ENCODE measurements around the gene CCND1. TPM values are rescaled to one million over a fixed set of nuclear protein-coding genes. Genes with fewer than 3 reads are reported as not detected.

Gene CCND1
- total RNA-seq, 1 experiment from 2014 or later, result 868 TPM

DNA sequence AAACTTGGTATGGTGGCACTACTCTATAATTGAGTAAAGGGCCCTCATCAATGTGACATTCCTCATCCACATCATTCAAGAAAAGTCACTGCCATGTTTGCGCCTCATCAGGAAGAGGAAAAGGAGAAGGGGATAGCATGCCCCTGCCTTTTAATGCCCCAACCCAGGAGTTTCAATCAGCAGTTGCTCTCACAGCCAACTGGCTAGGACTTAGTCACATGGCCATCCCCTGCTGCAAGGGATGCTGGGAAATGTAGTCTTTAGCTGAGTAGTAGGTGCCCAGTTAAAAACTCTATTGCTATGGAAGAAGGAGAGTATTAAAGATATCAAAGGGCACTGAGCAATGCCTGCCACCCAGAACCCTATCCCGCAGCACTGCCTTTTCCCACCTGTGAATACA, 10.9 kb upstream of the CCND1 start:
- H3K4me3 ChIP-seq (ENCODE audit: low read length), result no peak overlapping the region
- no peak overlapping the region for H3K9ac ChIP-seq (ENCODE audit: low read length)
- no peaks in the 10 kb centered on the region for H4K20me1 ChIP-seq (ENCODE audit: low read length)
- BruUV-seq (replicated peaks), result no TSS peak
- ChIA-PET CTCF (no interaction called here), POLR2A (ENCODE audit: unreplicated experiment) (no interaction called here)
- H3K9me2 ChIP-seq (replicated peaks; ENCODE audit: low read length), result no peaks in the 10 kb centered on the region
- no peaks in the 10 kb centered on the region for H3K27me3 ChIP-seq (ENCODE audit: low read length)
- no peaks in the 10 kb centered on the region for H3K79me2 ChIP-seq (ENCODE audit: low read length)
- no peak overlapping the region for H2AFZ ChIP-seq (ENCODE audit: low read length)
- H3K4me2 ChIP-seq (ENCODE audit: low read length), result no peak overlapping the region
- DNase-seq, result peak; percentile 26
- TF ChIP-seq, protein P1, sequence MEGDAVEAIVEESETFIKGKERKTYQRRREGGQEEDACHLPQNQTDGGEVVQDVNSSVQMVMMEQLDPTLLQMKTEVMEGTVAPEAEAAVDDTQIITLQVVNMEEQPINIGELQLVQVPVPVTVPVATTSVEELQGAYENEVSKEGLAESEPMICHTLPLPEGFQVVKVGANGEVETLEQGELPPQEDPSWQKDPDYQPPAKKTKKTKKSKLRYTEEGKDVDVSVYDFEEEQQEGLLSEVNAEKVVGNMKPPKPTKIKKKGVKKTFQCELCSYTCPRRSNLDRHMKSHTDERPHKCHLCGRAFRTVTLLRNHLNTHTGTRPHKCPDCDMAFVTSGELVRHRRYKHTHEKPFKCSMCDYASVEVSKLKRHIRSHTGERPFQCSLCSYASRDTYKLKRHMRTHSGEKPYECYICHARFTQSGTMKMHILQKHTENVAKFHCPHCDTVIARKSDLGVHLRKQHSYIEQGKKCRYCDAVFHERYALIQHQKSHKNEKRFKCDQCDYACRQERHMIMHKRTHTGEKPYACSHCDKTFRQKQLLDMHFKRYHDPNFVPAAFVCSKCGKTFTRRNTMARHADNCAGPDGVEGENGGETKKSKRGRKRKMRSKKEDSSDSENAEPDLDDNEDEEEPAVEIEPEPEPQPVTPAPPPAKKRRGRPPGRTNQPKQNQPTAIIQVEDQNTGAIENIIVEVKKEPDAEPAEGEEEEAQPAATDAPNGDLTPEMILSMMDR (conservative IDR thresholded peaks at IDR 0.05; ENCODE audit: low read depth, low read length), result no peak
- TF ChIP-seq EZH2 (IDR thresholded peaks at IDR 0.05; ENCODE audit: low read length, unreplicated experiment), result no peak
- TF ChIP-seq EZH2phosphoT487 (IDR thresholded peaks at IDR 0.05; ENCODE audit: borderline replicate concordance, low read length), result no peak
- peak; percentile 35; the same call in 1 of the 2 replicates for ATAC-seq
- intact Hi-C loops (cut with micrococcal nuclease), result no loop called here
- no peak overlapping the region for H3K27ac ChIP-seq (ENCODE audit: low read length)
- H3F3A ChIP-seq (ENCODE audit: low read length, unreplicated experiment), result no peaks in the 10 kb centered on the region
- H3K9me3 ChIP-seq (ENCODE audit: low read length), result no peaks in the 10 kb centered on the region
- no peaks in the 10 kb centered on the region for H3K4me1 ChIP-seq (ENCODE audit: insufficient read depth, low read length)
- H3K36me3 ChIP-seq (ENCODE audit: low read depth, low read length), result no peaks in the 10 kb centered on the region

DNA sequence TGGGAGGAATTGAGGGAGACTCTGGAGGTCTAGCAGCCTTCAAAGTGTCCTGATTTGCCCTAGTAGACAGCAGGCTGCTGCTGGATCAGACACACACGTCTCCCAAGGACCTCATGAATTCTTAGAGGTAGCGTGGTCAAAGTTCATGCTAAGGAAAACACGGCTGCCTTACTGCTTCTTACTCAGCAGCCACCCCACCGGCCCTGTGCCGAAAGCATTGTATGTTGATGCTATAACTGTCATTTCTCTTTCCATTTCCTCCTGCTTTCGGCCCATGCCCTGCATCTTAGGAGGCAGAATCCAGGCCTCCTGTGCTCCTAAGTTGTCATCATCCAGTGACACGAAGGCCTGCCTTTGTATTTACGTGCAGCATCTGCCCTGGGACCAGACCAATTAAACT, 10.5 kb upstream of the CCND1 start:
- Histone ChIP-seq H3K4me1 (ENCODE audit: insufficient read depth, low read length) (no peaks in the 10 kb centered on the region), H3K9me2 (replicated peaks; ENCODE audit: low read length) (no peaks in the 10 kb centered on the region), H3K9ac (ENCODE audit: low read length) (no peak overlapping the region), H3K9me3 (ENCODE audit: low read length) (no peaks in the 10 kb centered on the region), H3F3A (ENCODE audit: low read length, unreplicated experiment) (no peaks in the 10 kb centered on the region), H2AFZ (ENCODE audit: low read length) (no peak overlapping the region), H3K36me3 (ENCODE audit: low read depth, low read length) (no peaks in the 10 kb centered on the region), H3K79me2 (ENCODE audit: low read length) (no peaks in the 10 kb centered on the region), H3K4me3 (ENCODE audit: low read length) (no peak overlapping the region), H4K20me1 (ENCODE audit: low read length) (no peaks in the 10 kb centered on the region), H3K27ac (ENCODE audit: low read length) (no peak overlapping the region), H3K27me3 (ENCODE audit: low read length) (no peaks in the 10 kb centered on the region), H3K4me2 (ENCODE audit: low read length) (no peak overlapping the region)
- DNase-seq (no peak), ATAC-seq (no peak)
- TF ChIP-seq EZH2 (IDR thresholded peaks at IDR 0.05; ENCODE audit: low read length, unreplicated experiment) (no peak), EZH2phosphoT487 (IDR thresholded peaks at IDR 0.05; ENCODE audit: borderline replicate concordance, low read length) (no peak)
- intact Hi-C loops (cut with micrococcal nuclease), result no loop called here
- POLR2A ChIA-PET (ENCODE audit: unreplicated experiment), result no interaction called here
- CTCF ChIA-PET, result no interaction called here
- no TSS peak for BruUV-seq (replicated peaks)

DNA sequence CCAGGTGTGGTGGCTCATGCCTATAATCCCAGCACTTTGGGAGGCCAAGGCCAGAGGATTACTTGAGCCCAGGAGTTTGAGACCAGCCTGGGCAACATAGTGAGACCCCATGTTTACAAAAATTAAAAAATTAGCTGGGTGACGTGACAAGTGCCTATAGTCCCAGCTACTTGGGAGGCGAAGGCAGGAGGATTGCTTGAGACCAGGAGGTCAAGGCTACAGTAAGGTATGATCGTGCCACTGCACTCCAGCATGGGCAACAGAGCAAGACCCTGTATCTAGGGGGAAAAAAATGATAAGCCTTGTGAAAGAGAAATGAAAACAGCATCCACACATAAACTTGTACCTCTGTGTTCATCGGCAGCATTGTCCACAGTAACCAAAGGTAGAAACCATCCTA, 8.1 kb upstream of the CCND1 start:
- Histone ChIP-seq H3K27me3 (ENCODE audit: low read length) (no peaks in the 10 kb centered on the region), H3K9me3 (ENCODE audit: low read length) (no peaks in the 10 kb centered on the region), H3K9me2 (replicated peaks; ENCODE audit: low read length) (no peaks in the 10 kb centered on the region), H3K4me1 (ENCODE audit: insufficient read depth, low read length) (peaks cover 18% of the 10 kb centered on the region), H3K79me2 (ENCODE audit: low read length) (no peaks in the 10 kb centered on the region), H3F3A (ENCODE audit: low read length, unreplicated experiment) (no peaks in the 10 kb centered on the region), H2AFZ (ENCODE audit: low read length) (no peak overlapping the region), H4K20me1 (ENCODE audit: low read length) (no peaks in the 10 kb centered on the region), H3K36me3 (ENCODE audit: low read depth, low read length) (no peaks in the 10 kb centered on the region), H3K4me2 (ENCODE audit: low read length) (no peak overlapping the region), H3K4me3 (ENCODE audit: low read length) (no peak overlapping the region), H3K9ac (ENCODE audit: low read length) (no peak overlapping the region), H3K27ac (ENCODE audit: low read length) (no peak overlapping the region)
- intact Hi-C loops (cut with micrococcal nuclease), result no loop called here
- ChIA-PET POLR2A (ENCODE audit: unreplicated experiment) (no interaction called here), CTCF (no interaction called here)
- no peak for ATAC-seq
- no TSS peak for BruUV-seq (replicated peaks)
- no peak for DNase-seq
- TF ChIP-seq EZH2phosphoT487 (IDR thresholded peaks at IDR 0.05; ENCODE audit: borderline replicate concordance, low read length) (no peak), EZH2 (IDR thresholded peaks at IDR 0.05; ENCODE audit: low read length, unreplicated experiment) (no peak)
- TF ChIP-seq, protein P1 (conservative IDR thresholded peaks at IDR 0.05; ENCODE audit: low read depth, low read length), result no peak

Measured in PC-3 (cell line).